Measurements from ENCODE around the gene ELL2.

DNA sequence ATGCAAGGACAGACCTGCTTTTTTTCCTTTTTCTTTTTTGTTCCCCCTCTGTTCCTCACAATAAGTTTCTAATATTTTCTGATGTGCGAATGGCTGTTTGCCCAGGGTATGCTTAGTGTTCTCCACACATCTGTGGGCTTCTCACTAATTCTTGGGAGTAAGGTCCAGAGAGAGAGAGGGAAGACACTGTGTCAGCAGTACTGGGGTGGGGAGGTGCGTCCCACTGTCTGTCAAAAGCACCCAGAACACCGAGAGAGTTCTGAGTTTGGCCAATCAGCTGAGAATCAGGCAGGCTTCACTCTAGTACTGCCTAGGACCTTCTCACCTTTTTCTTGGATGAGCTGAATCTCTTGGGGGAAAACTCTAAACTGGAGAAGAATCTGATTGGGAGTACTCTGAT is 61.8 kb downstream of the ELL2 start:
- TF ChIP-seq ZFP3 (CRISPR knock-in tag; IDR thresholded peaks at IDR 0.05) (no peak), PPARA (CRISPR knock-in tag; IDR thresholded peaks at IDR 0.05; ENCODE audit: borderline replicate concordance) (no peak), PATZ1 (CRISPR knock-in tag; IDR thresholded peaks at IDR 0.05; ENCODE audit: borderline replicate concordance) (no peak), SNAI2 (CRISPR knock-in tag; IDR thresholded peaks at IDR 0.05) (no peak), TSHZ2 (CRISPR knock-in tag; IDR thresholded peaks at IDR 0.05) (no peak), ARNTL (CRISPR knock-in tag; IDR thresholded peaks at IDR 0.05; ENCODE audit: borderline replicate concordance, low read depth) (no peak), ISL1 (CRISPR knock-in tag; IDR thresholded peaks at IDR 0.05) (no peak), ZNF565 (CRISPR knock-in tag; conservative IDR thresholded peaks at IDR 0.05; ENCODE audit: low read depth) (no peak)
- TF ChIP-seq, protein P1, sequence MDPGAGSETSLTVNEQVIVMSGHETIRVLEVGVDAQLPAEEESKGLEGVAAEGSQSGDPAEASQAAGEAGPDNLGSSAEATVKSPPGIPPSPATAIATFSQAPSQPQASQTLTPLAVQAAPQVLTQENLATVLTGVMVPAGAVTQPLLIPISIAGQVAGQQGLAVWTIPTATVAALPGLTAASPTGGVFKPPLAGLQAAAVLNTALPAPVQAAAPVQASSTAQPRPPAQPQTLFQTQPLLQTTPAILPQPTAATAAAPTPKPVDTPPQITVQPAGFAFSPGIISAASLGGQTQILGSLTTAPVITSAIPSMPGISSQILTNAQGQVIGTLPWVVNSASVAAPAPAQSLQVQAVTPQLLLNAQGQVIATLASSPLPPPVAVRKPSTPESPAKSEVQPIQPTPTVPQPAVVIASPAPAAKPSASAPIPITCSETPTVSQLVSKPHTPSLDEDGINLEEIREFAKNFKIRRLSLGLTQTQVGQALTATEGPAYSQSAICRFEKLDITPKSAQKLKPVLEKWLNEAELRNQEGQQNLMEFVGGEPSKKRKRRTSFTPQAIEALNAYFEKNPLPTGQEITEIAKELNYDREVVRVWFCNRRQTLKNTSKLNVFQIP (CRISPR knock-in tag; IDR thresholded peaks at IDR 0.05; ENCODE audit: borderline replicate concordance, low read depth): no peak
- TF ChIP-seq, protein P2, sequence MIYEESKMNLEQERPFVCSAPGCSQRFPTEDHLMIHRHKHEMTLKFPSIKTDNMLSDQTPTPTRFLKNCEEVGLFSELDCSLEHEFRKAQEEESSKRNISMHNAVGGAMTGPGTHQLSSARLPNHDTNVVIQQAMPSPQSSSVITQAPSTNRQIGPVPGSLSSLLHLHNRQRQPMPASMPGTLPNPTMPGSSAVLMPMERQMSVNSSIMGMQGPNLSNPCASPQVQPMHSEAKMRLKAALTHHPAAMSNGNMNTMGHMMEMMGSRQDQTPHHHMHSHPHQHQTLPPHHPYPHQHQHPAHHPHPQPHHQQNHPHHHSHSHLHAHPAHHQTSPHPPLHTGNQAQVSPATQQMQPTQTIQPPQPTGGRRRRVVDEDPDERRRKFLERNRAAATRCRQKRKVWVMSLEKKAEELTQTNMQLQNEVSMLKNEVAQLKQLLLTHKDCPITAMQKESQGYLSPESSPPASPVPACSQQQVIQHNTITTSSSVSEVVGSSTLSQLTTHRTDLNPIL (CRISPR knock-in tag; IDR thresholded peaks at IDR 0.05; ENCODE audit: low read depth): no peak
- TF ChIP-seq, protein P3, sequence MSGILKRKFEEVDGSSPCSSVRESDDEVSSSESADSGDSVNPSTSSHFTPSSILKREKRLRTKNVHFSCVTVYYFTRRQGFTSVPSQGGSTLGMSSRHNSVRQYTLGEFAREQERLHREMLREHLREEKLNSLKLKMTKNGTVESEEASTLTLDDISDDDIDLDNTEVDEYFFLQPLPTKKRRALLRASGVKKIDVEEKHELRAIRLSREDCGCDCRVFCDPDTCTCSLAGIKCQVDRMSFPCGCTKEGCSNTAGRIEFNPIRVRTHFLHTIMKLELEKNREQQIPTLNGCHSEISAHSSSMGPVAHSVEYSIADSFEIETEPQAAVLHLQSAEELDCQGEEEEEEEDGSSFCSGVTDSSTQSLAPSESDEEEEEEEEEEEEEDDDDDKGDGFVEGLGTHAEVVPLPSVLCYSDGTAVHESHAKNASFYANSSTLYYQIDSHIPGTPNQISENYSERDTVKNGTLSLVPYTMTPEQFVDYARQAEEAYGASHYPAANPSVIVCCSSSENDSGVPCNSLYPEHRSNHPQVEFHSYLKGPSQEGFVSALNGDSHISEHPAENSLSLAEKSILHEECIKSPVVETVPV (CRISPR knock-in tag; IDR thresholded peaks at IDR 0.05): no peak
